GM23248 (cell line): ENCODE results near the gene PHACTR2. TPM values are rescaled to one million over a fixed set of nuclear protein-coding genes. Genes with fewer than 3 reads are reported as not detected.
"Not testable (repeated sequence)": the region's sequence is repeated elsewhere in the genome, so short reads cannot be mapped to it uniquely, and the experiment has no call there.

Experiments used
- DNase-seq: peaks from one replicate; pipeline ENCODE4 v3.0.0-alpha.2; 2015
- H2AFZ ChIP-seq: fragments of 200-600 bp; sonication (generic); 2 replicates; pipeline ENCODE4 v1.6.1; 2016; ENCODE audit warnings: antibody characterized with exemption
- H3F3A ChIP-seq: fragments of 200-600 bp; sonication (generic); 2 replicates; pipeline ENCODE4 v1.6.1; 2016; ENCODE audit warnings: mild to moderate bottlenecking, antibody characterized with exemption, mixed run types; ENCODE audit not compliant: insufficient read depth
- H3K27ac ChIP-seq: fragments of 200-600 bp; sonication (generic); 2 replicates; pipeline ENCODE4 v1.5.1; 2016; ENCODE audit warnings: mild to moderate bottlenecking
- H3K27me3 ChIP-seq: fragments of 200-600 bp; sonication (generic); replicated peaks from 2 replicates; pipeline ENCODE4 v1.6.1; 2016; ENCODE audit warnings: mild to moderate bottlenecking; ENCODE audit not compliant: insufficient read depth
- H3K36me3 ChIP-seq: fragments of 200-600 bp; sonication (generic); 2 replicates; pipeline ENCODE4 v1.6.1; 2016; ENCODE audit warnings: low read depth, mild to moderate bottlenecking
- H3K4me1 ChIP-seq: fragments of 200-600 bp; sonication (generic); 2 replicates; pipeline ENCODE4 v1.6.1; 2016; ENCODE audit warnings: mild to moderate bottlenecking; ENCODE audit not compliant: insufficient read depth
- H3K4me2 ChIP-seq: fragments of 200-600 bp; sonication (generic); one replicate; pipeline ENCODE4 v1.6.1; 2016; ENCODE audit warnings: mild to moderate bottlenecking; ENCODE audit not compliant: unreplicated experiment
- H3K4me3 ChIP-seq: fragments of 200-600 bp; sonication (generic); 2 replicates; pipeline ENCODE4 v1.5.1; 2016; ENCODE audit warnings: mild to moderate bottlenecking
- H3K79me2 ChIP-seq: fragments of 200-600 bp; sonication (generic); 2 replicates; pipeline ENCODE4 v1.6.1; 2016; ENCODE audit warnings: mild to moderate bottlenecking; ENCODE audit not compliant: insufficient read depth
- H3K9ac ChIP-seq: fragments of 200-600 bp; sonication (generic); 2 replicates; pipeline ENCODE4 v1.6.1; 2016; ENCODE audit warnings: mild to moderate bottlenecking
- H3K9me2 ChIP-seq: fragments of 200-600 bp; sonication (generic); 2 replicates; pipeline ENCODE4 v1.6.1; 2016; ENCODE audit warnings: mixed run types, mild to moderate bottlenecking, moderate library complexity; ENCODE audit not compliant: insufficient read depth
- H3K9me3 ChIP-seq: fragments of 200-600 bp; sonication (generic); one replicate; pipeline ENCODE4 v1.6.1; 2017; ENCODE audit warnings: low read depth
- H4K20me1 ChIP-seq: fragments of 200-600 bp; sonication (generic); 2 replicates; pipeline ENCODE4 v1.6.0; 2016; ENCODE audit not compliant: insufficient read depth
- EZH2 ChIP-seq: fragments of 200-600 bp; sonication (generic); IDR thresholded peaks from 2 replicates; pipeline ENCODE4 v1.6.1; 2018; ENCODE audit warnings: antibody characterized with exemption, mild to moderate bottlenecking; ENCODE audit not compliant: insufficient read depth, poor library complexity, severe bottlenecking
- EZH2phosphoT487 ChIP-seq: fragments of 200-600 bp; sonication (generic); IDR thresholded peaks from 2 replicates; pipeline ENCODE4 v1.6.1; 2018; ENCODE audit warnings: antibody characterized with exemption, moderate library complexity, mild to moderate bottlenecking, low read depth; ENCODE audit not compliant: insufficient read depth
- WGBS, 2 experiments: methylation state at CpG; one replicate each; pipeline ENCODE4 v1.1.6; 2015 to 2017; ENCODE audit warnings: low lambda C conversion rate in 2 of 2, low coverage in 1 of 2; ENCODE audit errors: missing lambda C conversion rate in 2 of 2; 5-methylcytosine and 5-hydroxymethylcytosine counted together
- in situ Hi-C: fragments of 300-500 bp; cut with MboI; formaldehyde crosslinking; loops from 2 replicates; pipeline ENCODE4 v1.15.0; 2020
- polyA plus RNA-seq: library from polyadenylated mRNA; unstranded; fragments of >200 nt; fragmentation: Nextera tagmentation; extraction: Ambion mirVana; gene quantifications from 2 replicates; pipeline ENCODE4 v1.2.1, GENCODE V29; 2016
- total RNA-seq: library from RNA; depleted of rRNA; stranded (reverse); fragments of >200 nt; shearing (Covaris generic); gene quantifications from 2 replicates; pipeline ENCODE4 v1.2.3, GENCODE V29; 2014; rRNA removed

Gene PHACTR2
- total RNA-seq (39.0 and 41.9 TPM in 2 replicates), polyA plus RNA-seq (39.4 and 40.4 TPM in 2 replicates)

DNA sequence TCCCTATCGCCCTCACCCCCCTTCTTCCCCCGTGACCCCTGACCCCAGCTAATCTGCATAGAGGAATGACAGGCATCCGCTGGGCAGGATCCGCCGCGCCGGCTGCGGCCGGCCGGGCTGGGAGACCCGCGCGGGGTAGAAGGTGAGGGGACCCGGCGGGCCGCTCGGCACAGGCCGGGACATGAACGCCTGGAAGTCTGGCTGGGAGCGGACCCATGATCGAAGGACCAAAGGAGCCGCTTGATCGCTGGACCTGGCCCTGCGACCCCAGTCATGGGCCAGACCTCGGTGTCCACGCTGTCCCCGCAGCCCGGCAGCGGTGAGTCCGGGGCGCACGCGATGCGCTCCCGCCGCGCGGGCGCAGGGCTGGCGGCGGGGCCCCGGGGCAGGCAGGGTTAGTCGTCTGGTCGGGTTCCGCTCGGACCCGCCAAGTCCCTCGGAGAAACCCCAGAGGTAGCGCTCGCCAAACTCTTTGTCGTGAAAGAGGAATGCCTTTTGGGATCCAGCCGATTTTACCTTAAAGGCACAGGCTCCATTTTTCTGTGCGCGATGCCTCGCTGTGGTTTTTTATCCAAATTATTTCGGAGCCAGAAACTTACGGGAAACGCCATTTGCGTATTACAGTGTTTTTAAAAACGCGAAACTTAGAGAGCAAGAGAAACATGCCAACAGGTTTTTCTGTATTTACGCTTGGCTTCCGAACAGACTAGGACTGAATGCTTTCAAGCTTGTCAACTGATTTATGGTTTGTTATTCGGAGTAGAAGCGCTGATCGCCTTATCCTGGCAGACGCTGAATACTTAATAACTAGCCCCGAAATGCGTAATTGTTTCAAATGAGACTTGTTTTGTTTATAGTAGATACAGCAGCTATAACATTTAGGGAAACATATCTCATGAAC is at the start of gene PHACTR2:
Gene PHACTR2 (plus strand): TSS at position 75 of the 901 bp plus-strand sequence. CDS start 199 bp downstream, at position 274.
- H3K9me2 ChIP-seq: no peaks in the 10 kb centered on the region
- H2AFZ ChIP-seq: peak within 1 kb of the TSS; percentile 82
- H3K9ac ChIP-seq: peak within 1 kb of the TSS; percentile 92
- H3K27me3 ChIP-seq: no peaks in the 10 kb centered on the region
- TF ChIP-seq EZH2phosphoT487: 0 out of 2 replicates have a peak, but pooled peaks have one; percentile 40
- no peak for TF ChIP-seq EZH2
- H3F3A ChIP-seq: peaks cover 52% of the 10 kb centered on the region
- peak within 1 kb of the TSS; percentile 99 for H3K4me2 ChIP-seq
- H3K27ac ChIP-seq: peak within 1 kb of the TSS; percentile 83
- DNase-seq: peak; percentile 91
- in situ Hi-C loops: loop anchor here (5.0 kb wide), 1 partner anchor 91 kb away; no protein-coding TSS in a partner anchor
- H3K79me2 ChIP-seq: peaks cover 49% of the 10 kb centered on the region
- H4K20me1 ChIP-seq: no peaks in the 10 kb centered on the region
- no peaks in the 10 kb centered on the region for H3K36me3 ChIP-seq
- H3K9me3 ChIP-seq: no peaks in the 10 kb centered on the region
- peak within 1 kb of the TSS; percentile 82 for H3K4me3 ChIP-seq
- H3K4me1 ChIP-seq: peaks cover 51% of the 10 kb centered on the region
- 1% methylated on average over 64 to 69 of the region's 69 CpGs for WGBS, 2 experiments

DNA sequence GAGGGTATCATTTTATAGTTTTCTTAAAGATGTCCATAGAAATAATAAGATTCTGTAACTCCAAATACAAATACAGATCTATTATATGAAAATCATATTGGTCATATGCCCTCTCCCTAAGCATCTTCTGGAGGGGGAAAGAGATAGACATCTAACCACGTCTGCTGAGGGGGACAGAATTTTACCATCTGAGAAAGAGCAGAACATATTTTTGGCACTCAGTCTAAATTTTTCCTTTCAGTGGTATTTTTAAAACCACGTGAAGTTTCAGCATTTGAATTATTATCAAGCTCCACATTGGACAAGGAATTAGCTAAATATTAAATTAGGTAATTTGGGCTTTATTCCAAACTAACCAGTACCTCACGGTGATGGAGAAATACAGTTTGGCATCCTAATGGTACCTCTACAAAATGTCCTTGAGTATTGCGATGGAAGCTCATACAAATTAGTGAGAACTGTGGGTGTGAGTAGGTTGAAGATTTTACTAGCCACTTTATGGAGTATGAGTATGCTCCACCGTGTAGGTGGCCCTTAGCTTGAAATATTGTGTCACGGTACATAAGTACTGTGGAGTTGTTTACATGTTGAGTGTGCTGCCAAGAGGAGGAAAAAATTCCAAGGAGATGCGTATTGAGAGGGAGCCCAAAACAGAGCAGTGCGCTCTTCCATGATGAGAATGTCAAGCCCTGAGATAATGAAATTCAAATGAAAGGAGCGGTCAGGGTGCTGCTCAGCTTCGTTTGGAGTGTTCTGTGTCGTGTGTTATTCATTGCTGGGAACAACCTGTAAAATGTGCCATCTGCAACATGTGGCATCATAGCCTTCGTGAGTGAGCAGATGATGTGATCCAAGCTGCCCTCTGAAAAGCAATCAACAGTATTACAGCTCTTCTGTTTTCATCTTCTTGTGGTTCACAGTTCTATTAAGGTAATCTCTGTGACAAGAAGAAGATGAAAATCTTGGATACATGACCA is 48.4 kb upstream of the PHACTR2 start:
- Histone ChIP-seq H3K9me3 (no peaks in the 10 kb centered on the region), H2AFZ (peak overlapping the region; percentile 38; the same call in 1 of the 2 replicates), H3K27me3 (no peaks in the 10 kb centered on the region), H3K4me1 (peaks cover 8% of the 10 kb centered on the region; the same call in 1 of the 2 replicates), H3K4me3 (peak overlapping the region; percentile 18; the same call in 1 of the 2 replicates), H3F3A (0 out of 2 replicates have a peak, but pooled peaks cover 3% of the 10 kb centered on the region), H3K79me2 (no peaks in the 10 kb centered on the region), H3K27ac (no peak overlapping the region), H4K20me1 (no peaks in the 10 kb centered on the region), H3K9ac (no peak overlapping the region), H3K9me2 (no peaks in the 10 kb centered on the region), H3K4me2 (peak overlapping the region; percentile 39), H3K36me3 (no peaks in the 10 kb centered on the region)
- 43 to 45% methylated on average over 12 of the region's 12 CpGs for WGBS, 2 experiments
- in situ Hi-C loops: no loop called here
- peak; percentile 60 for DNase-seq
- TF ChIP-seq EZH2 (no peak), EZH2phosphoT487 (no peak)

DNA sequence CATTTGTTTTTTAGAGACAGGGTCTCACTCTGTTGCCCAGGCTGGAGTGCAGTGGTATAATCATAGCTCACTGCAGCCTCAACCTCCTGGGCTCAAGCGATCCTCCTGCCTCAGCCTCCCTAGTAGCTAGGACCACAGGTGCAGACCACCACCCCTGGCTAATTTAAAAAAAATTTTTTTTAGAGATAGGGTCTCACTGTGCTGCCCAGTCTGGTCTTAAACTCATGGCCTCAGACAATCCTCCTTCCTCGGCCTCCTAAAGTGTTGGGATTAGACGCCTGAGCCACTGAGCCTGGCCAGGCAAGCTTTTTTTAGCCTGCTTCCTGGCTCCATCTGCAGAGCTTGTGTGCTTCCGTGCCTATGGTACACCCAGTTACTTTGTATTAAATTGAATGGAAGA is 46.6 kb upstream of the PHACTR2 start:
- in situ Hi-C loops, H3K9ac ChIP-seq, H3K27me3 ChIP-seq, H3F3A ChIP-seq, H3K36me3 ChIP-seq, H3K9me3 ChIP-seq, H3K4me3 ChIP-seq, H3K27ac ChIP-seq, H3K4me2 ChIP-seq, DNase-seq, H2AFZ ChIP-seq, H4K20me1 ChIP-seq, H3K9me2 ChIP-seq, H3K79me2 ChIP-seq: not testable (repeated sequence)
- H3K4me1 ChIP-seq: peaks cover 12% of the 10 kb centered on the region; the same call in 1 of the 2 replicates
- 62 to 65% methylated on average over 4 of the region's 4 CpGs for WGBS, 2 experiments

- no peaks in the 10 kb centered on the region for H3K79me2 ChIP-seq
- 0 out of 2 replicates have a peak, but pooled peaks cover 9% of the 10 kb centered on the region for H3F3A ChIP-seq
- H3K4me1 ChIP-seq: peaks cover 12% of the 10 kb centered on the region; the same call in 1 of the 2 replicates
- WGBS, 2 experiments: 63 to 69% methylated on average over 4 of the region's 4 CpGs
- no peaks in the 10 kb centered on the region for H4K20me1 ChIP-seq
- TF ChIP-seq EZH2 (no peak), EZH2phosphoT487 (no peak)
- no peak overlapping the region for H3K9ac ChIP-seq
- no peak overlapping the region for H3K27ac ChIP-seq
- H3K4me2 ChIP-seq: no peak overlapping the region
- no peak for DNase-seq
- no peaks in the 10 kb centered on the region for H3K9me3 ChIP-seq
- no peak overlapping the region for H2AFZ ChIP-seq
- in situ Hi-C loops: no loop called here
- no peaks in the 10 kb centered on the region for H3K9me2 ChIP-seq
- H3K27me3 ChIP-seq: no peaks in the 10 kb centered on the region
- no peaks in the 10 kb centered on the region for H3K36me3 ChIP-seq
- H3K4me3 ChIP-seq: no peak overlapping the region
Measured at GRCh38 chr6:143632894-143633293, 44.9 kb upstream of the PHACTR2 start.
